Activated CD8-positive, alpha-beta memory T cell treated with anti-CD3 and anti-CD28 coated beads, Interleukin-2, amount 50 U/mL, for 24 hours (primary cell): ENCODE results near the gene CCDC50.

Experiments used
- DNase-seq: peaks from one replicate; pipeline ENCODE4 v3.0.0-alpha.2; 2020; ENCODE audit errors: extremely low read depth

The CCDC50 gene

GRCh38 chr3:191424881-191425280 lies 95.7 kb downstream of the CCDC50 start:
- DNase-seq = no peak

- DNase-seq = no peak
These were observed 96.1 kb downstream of the CCDC50 start for GRCh38 chr3:191425322-191425734.

- no peak for DNase-seq
These were observed 97.1 kb downstream of the CCDC50 start for GRCh38 chr3:191426311-191426710.

- no peak for DNase-seq
These were observed 99.0 kb downstream of the CCDC50 start for GRCh38 chr3:191428177-191428576.

GRCh38 chr3:191430103-191430502 lies 100.9 kb downstream of the CCDC50 start:
- DNase-seq = no peak

- DNase-seq = no peak
These were observed 102.1 kb downstream of the CCDC50 start for GRCh38 chr3:191431160-191431822.

- no peak for DNase-seq
These were observed 103.0 kb downstream of the CCDC50 start for GRCh38 chr3:191432162-191432561.

GRCh38 chr3:191434024-191434423 lies 104.8 kb downstream of the CCDC50 start:
- no peak for DNase-seq

- no peak for DNase-seq
These were observed 106.8 kb downstream of the CCDC50 start for GRCh38 chr3:191435981-191436380.

- DNase-seq = no peak
These were observed 109.1 kb downstream of the CCDC50 start for GRCh38 chr3:191438150-191438814.

GRCh38 chr3:191440532-191440931 lies 111.3 kb downstream of the CCDC50 start:
- no peak for DNase-seq

GRCh38 chr3:191441687-191442086 lies 112.5 kb downstream of the CCDC50 start:
- DNase-seq = no peak

GRCh38 chr3:191444569-191444968 lies 115.4 kb downstream of the CCDC50 start:
- DNase-seq = no peak
